ENCODE measurements around the gene USH2A. TPM values are rescaled to one million over a fixed set of nuclear protein-coding genes. Genes with fewer than 3 reads are reported as not detected.
A peak's percentile ranks its signal among the peaks of the same experiment; 100 is the strongest.

Gene USH2A
- total and polyA plus RNA-seq, 2 experiments from 2014 or later = under 0.01 to 0.01 TPM

DNA sequence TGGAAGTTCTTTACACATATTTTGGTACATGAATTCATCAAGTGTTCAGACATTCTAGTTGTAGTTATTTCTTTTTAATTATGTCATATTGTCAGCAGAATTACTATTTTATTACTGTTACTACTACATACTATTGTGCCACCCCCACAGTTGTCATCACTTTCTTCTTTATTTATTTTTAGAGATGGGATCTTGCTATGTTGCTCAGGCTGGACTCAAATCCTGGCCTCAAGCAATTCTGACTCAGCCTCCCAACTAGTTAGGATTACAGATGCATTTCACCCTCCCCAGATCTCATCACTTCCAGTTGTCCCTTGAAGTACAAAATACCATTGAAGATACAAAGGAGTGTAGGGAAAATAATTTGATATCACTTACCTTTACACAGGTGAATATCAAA, 598.2 kb downstream of the USH2A start:
- in situ Hi-C loops (cut with MboI) = no loop called here
- no peaks in the 10 kb centered on the region for H3K9me2 ChIP-seq (ENCODE audit: insufficient read depth)

DNA sequence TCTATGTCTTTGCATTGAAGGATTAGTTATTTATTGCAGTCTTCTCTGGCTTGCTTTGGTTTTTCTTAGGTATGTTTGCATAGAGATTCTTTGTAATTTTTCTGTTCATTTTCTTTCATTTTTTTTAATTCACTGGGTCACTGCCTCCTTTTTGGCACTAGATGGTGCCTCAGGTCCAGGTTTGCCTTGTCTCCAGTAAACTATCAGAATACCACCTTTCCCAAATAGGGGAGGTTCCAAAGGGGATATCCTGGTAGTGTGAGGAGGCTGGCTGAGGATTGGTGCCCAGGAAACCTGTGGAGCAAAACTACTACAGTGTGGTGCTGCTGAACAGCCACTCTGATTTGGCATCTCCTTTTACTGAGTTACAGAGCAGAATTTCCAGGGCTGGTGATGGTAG, 599.0 kb downstream of the USH2A start:
- H3F3A ChIP-seq (ENCODE audit: insufficient read depth) = 0 out of 2 replicates have a peak, but pooled peaks cover 12% of the 10 kb centered on the region
- H3K9me2 ChIP-seq (ENCODE audit: insufficient read depth) = no peaks in the 10 kb centered on the region
- no peaks in the 10 kb centered on the region for H3K36me3 ChIP-seq (ENCODE audit: low read depth)
- peaks cover 4% of the 10 kb centered on the region for H3K4me1 ChIP-seq (ENCODE audit: insufficient read depth)
- H3K4me3 ChIP-seq = no peak overlapping the region
- no peak overlapping the region for H3K27ac ChIP-seq
- H3K9me3 ChIP-seq (ENCODE audit: low read depth) = no peaks in the 10 kb centered on the region
- TF ChIP-seq EZH2 (IDR thresholded peaks at IDR 0.05; ENCODE audit: insufficient read depth, poor library complexity, severe bottlenecking) = no peak
- no peak for TF ChIP-seq EZH2phosphoT487 (IDR thresholded peaks at IDR 0.05; ENCODE audit: insufficient read depth, low read depth)
- in situ Hi-C loops (cut with MboI) = no loop called here
- no peaks in the 10 kb centered on the region for H3K27me3 ChIP-seq (replicated peaks; ENCODE audit: insufficient read depth)
- H3K4me2 ChIP-seq (ENCODE audit: unreplicated experiment) = no peak overlapping the region
- H2AFZ ChIP-seq = no peak overlapping the region
- H4K20me1 ChIP-seq (ENCODE audit: insufficient read depth) = no peaks in the 10 kb centered on the region
- H3K9ac ChIP-seq = no peak overlapping the region
- no peaks in the 10 kb centered on the region for H3K79me2 ChIP-seq (ENCODE audit: insufficient read depth)
- peak; percentile 52 for DNase-seq

More for the DNA sequence above, 598.2 kb downstream of the USH2A start:
- H3F3A ChIP-seq (ENCODE audit: insufficient read depth) = 0 out of 2 replicates have a peak, but pooled peaks cover 7% of the 10 kb centered on the region
- no peak overlapping the region for H2AFZ ChIP-seq
- H4K20me1 ChIP-seq (ENCODE audit: insufficient read depth) = no peaks in the 10 kb centered on the region
- no peak overlapping the region for H3K4me2 ChIP-seq (ENCODE audit: unreplicated experiment)
- H3K27ac ChIP-seq = no peak overlapping the region
- H3K79me2 ChIP-seq (ENCODE audit: insufficient read depth) = no peaks in the 10 kb centered on the region
- no peaks in the 10 kb centered on the region for H3K36me3 ChIP-seq (ENCODE audit: low read depth)
- TF ChIP-seq EZH2 (IDR thresholded peaks at IDR 0.05; ENCODE audit: insufficient read depth, poor library complexity, severe bottlenecking) = no peak
- no peak for TF ChIP-seq EZH2phosphoT487 (IDR thresholded peaks at IDR 0.05; ENCODE audit: insufficient read depth, low read depth)
- H3K4me3 ChIP-seq = no peak overlapping the region
- no peaks in the 10 kb centered on the region for H3K4me1 ChIP-seq (ENCODE audit: insufficient read depth)
- H3K9me3 ChIP-seq (ENCODE audit: low read depth) = no peaks in the 10 kb centered on the region
- H3K27me3 ChIP-seq (replicated peaks; ENCODE audit: insufficient read depth) = no peaks in the 10 kb centered on the region
- DNase-seq = peak; percentile 39
- no peak overlapping the region for H3K9ac ChIP-seq

DNA sequence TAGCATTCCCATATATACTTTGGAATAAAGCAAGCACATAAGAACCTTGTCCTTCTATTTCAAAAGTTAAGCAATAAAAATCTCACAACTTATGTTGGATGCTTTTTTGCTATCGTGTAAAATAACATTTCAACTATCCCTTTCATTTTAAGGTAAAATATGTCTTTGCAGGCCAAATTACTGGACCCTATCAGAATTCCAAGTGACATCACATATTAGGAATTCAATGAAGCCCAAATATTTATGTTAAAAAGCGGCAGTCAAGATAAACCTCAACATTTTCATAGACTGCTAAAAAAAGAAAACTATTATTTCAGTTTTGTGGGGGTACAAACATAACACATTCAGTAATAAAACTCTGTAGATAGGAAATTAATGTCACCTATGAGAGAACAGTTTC, 604.1 kb downstream of the USH2A start:
- H3K4me3 ChIP-seq = no peak overlapping the region
- WGBS, 2 experiments (ENCODE audit: low coverage in 1 of 2, low lambda C conversion rate in 2 of 2, missing lambda C conversion rate in 2 of 2) = 23 to 24% methylated on average over 2 of the region's 2 CpGs
- peaks cover 11% of the 10 kb centered on the region for H3K4me1 ChIP-seq (ENCODE audit: insufficient read depth)
- no peaks in the 10 kb centered on the region for H4K20me1 ChIP-seq (ENCODE audit: insufficient read depth)
- H3K27me3 ChIP-seq (replicated peaks; ENCODE audit: insufficient read depth) = no peaks in the 10 kb centered on the region
- H3K9me2 ChIP-seq (ENCODE audit: insufficient read depth) = no peaks in the 10 kb centered on the region
- no peak overlapping the region for H3K9ac ChIP-seq
- TF ChIP-seq EZH2phosphoT487 (IDR thresholded peaks at IDR 0.05; ENCODE audit: insufficient read depth, low read depth) (no peak), EZH2 (IDR thresholded peaks at IDR 0.05; ENCODE audit: insufficient read depth, poor library complexity, severe bottlenecking) (no peak)
- no peaks in the 10 kb centered on the region for H3K9me3 ChIP-seq (ENCODE audit: low read depth)
- 0 out of 2 replicates have a peak overlapping the region, but pooled peaks have one; percentile 8 for H2AFZ ChIP-seq
- no peaks in the 10 kb centered on the region for H3K79me2 ChIP-seq (ENCODE audit: insufficient read depth)
- peak overlapping the region; percentile 54 for H3K4me2 ChIP-seq (ENCODE audit: unreplicated experiment)
- peak; percentile 10 for DNase-seq
- no peak overlapping the region for H3K27ac ChIP-seq
- peaks cover 12% of the 10 kb centered on the region; the same call in 1 of the 2 replicates for H3F3A ChIP-seq (ENCODE audit: insufficient read depth)
- H3K36me3 ChIP-seq (ENCODE audit: low read depth) = no peaks in the 10 kb centered on the region
- in situ Hi-C loops (cut with MboI) = no loop called here

DNA sequence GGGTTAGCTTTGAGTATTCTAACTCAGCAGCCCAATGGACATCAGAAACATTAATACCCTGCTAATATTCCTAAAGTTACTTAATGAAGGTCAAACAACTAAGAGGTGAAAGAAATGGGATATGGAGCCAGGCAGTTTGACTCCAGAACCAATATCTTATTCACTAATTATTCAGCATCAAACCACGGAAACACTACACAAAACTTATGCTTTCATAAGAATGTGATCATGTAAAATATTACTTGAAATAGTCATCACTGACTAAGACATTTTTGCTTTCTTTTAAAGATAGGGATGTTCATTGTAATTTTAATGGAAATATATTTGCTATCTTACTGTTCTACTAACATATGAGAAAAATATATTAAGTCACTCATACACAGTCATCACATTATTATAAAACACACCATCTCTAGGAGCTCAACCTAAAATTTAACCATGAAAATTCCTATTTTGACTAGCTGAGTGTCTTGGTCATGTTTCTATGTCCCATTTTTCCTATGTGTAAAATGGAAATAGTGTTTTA, 615.3 kb downstream of the USH2A start:
- Histone ChIP-seq H3K27me3 (replicated peaks; ENCODE audit: insufficient read depth) (no peaks in the 10 kb centered on the region), H3K79me2 (ENCODE audit: insufficient read depth) (no peaks in the 10 kb centered on the region), H3K4me3 (no peak overlapping the region), H3K9ac (no peak overlapping the region), H3K4me2 (ENCODE audit: unreplicated experiment) (no peak overlapping the region), H4K20me1 (ENCODE audit: insufficient read depth) (no peaks in the 10 kb centered on the region), H3K9me3 (ENCODE audit: low read depth) (no peaks in the 10 kb centered on the region), H3K4me1 (ENCODE audit: insufficient read depth) (peaks cover 12% of the 10 kb centered on the region), H3K9me2 (ENCODE audit: insufficient read depth) (no peaks in the 10 kb centered on the region), H3K27ac (no peak overlapping the region), H2AFZ (no peak overlapping the region), H3F3A (ENCODE audit: insufficient read depth) (peaks cover 16% of the 10 kb centered on the region; the same call in 1 of the 2 replicates), H3K36me3 (ENCODE audit: low read depth) (no peaks in the 10 kb centered on the region)
- WGBS, 2 experiments (ENCODE audit: low coverage in 1 of 2, low lambda C conversion rate in 2 of 2, missing lambda C conversion rate in 2 of 2) = 25 to 33% methylated on average over 1 of the region's 1 CpG
- in situ Hi-C loops (cut with MboI) = no loop called here
- TF ChIP-seq EZH2 (IDR thresholded peaks at IDR 0.05; ENCODE audit: insufficient read depth, poor library complexity, severe bottlenecking) (no peak), EZH2phosphoT487 (IDR thresholded peaks at IDR 0.05; ENCODE audit: insufficient read depth, low read depth) (no peak)
- DNase-seq = peak; percentile 52

DNA sequence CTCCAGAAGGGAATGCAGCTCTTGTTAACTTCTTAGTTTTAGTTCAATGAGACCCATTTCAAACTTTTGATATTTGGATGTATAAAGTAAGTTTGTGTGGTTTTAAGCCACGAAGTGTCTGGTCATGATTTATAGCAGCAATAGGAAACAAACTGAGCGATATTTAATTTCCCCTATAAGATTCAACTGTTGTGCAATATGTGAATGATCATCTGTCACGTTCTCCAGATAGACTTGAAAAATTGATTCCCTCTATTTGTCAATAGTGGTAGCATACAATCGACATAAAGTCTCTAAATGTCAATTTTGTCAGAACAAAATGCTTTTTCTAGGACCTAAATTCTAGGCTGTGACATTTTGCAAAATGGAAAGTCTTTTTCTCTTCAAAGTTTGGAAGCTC, 616.0 kb downstream of the USH2A start:
- Histone ChIP-seq H3K4me3 (no peak overlapping the region), H3K9me2 (ENCODE audit: insufficient read depth) (no peaks in the 10 kb centered on the region), H3K4me1 (ENCODE audit: insufficient read depth) (peaks cover 12% of the 10 kb centered on the region), H2AFZ (no peak overlapping the region), H4K20me1 (ENCODE audit: insufficient read depth) (no peaks in the 10 kb centered on the region), H3K79me2 (ENCODE audit: insufficient read depth) (no peaks in the 10 kb centered on the region), H3K27ac (no peak overlapping the region), H3K9me3 (ENCODE audit: low read depth) (no peaks in the 10 kb centered on the region), H3F3A (ENCODE audit: insufficient read depth) (peaks cover 16% of the 10 kb centered on the region; the same call in 1 of the 2 replicates), H3K9ac (no peak overlapping the region), H3K27me3 (replicated peaks; ENCODE audit: insufficient read depth) (no peaks in the 10 kb centered on the region), H3K36me3 (ENCODE audit: low read depth) (no peaks in the 10 kb centered on the region), H3K4me2 (ENCODE audit: unreplicated experiment) (no peak overlapping the region)
- no peak for TF ChIP-seq EZH2phosphoT487 (IDR thresholded peaks at IDR 0.05; ENCODE audit: insufficient read depth, low read depth)
- no peak for TF ChIP-seq EZH2 (IDR thresholded peaks at IDR 0.05; ENCODE audit: insufficient read depth, poor library complexity, severe bottlenecking)
- no peak for DNase-seq
- 33 to 34% methylated on average over 4 of the region's 4 CpGs for WGBS, 2 experiments (ENCODE audit: low coverage in 1 of 2, low lambda C conversion rate in 2 of 2, missing lambda C conversion rate in 2 of 2)
- in situ Hi-C loops (cut with MboI) = no loop called here

Measured in GM23248 (cell line).